ENCODE data around the gene KPNA2.
"Not testable (repeated sequence)": the region's sequence is repeated elsewhere in the genome, so short reads cannot be mapped to it uniquely, and the experiment has no call there.

KPNA2 gene

DNA sequence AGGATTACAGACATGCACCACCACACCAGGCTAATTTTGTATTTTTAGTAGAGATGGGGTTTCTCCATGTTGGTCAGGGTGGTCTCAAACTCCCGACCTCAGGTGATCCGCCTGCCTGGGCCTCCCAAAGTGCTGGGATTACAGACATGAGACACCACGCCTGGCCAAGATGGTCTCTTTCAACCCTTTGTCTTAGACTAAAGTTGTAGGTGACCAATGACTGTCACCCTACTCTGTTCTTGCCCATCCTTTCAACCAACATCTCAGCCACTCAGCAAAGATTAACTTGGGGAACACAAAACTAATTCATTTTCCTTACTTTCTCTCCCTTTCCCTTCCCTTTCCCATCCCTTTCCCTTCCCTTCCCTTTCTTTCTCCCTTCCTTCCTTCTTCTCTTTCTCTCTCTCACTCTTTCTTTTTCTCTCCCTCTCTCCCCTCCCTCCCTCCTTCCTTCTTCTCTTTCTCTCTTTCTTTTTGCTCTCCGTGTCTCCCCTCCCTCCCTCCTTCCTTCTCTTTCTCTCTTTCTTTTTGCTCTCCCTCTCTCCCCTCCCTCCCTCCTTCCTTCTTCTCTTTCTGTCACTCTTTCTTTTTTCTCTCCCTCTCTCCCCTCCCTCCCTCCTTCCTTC, 14.4 kb downstream of the KPNA2 start:
- H3K4me3 ChIP-seq (ENCODE audit: low read length); H3K9ac ChIP-seq (ENCODE audit: low read depth, low read length); H3K4me2 ChIP-seq (ENCODE audit: low read length); H3K27me3 ChIP-seq (ENCODE audit: control insufficient read depth, insufficient read depth, low read length); H3K9me3 ChIP-seq (replicated peaks; ENCODE audit: low read length): not testable (repeated sequence)
- H3K36me3 ChIP-seq (ENCODE audit: insufficient read depth, low read length), result peaks cover 27% of the 10 kb centered on the region
- peaks cover 19% of the 10 kb centered on the region for H3K4me1 ChIP-seq (ENCODE audit: control insufficient read depth, insufficient read depth, low read length)

- H3K9me3 ChIP-seq (replicated peaks; ENCODE audit: low read length); H3K4me3 ChIP-seq (ENCODE audit: low read length); H3K4me2 ChIP-seq (ENCODE audit: low read length); H3K27me3 ChIP-seq (ENCODE audit: control insufficient read depth, insufficient read depth, low read length); H3K9ac ChIP-seq (ENCODE audit: low read depth, low read length): not testable (repeated sequence)
- H3K4me1 ChIP-seq (ENCODE audit: control insufficient read depth, insufficient read depth, low read length), result peaks cover 20% of the 10 kb centered on the region
- peaks cover 11% of the 10 kb centered on the region for H3K36me3 ChIP-seq (ENCODE audit: insufficient read depth, low read length)
These were observed 16.1 kb downstream of the KPNA2 start for GRCh38 chr17:68051321-68052312.

DNA sequence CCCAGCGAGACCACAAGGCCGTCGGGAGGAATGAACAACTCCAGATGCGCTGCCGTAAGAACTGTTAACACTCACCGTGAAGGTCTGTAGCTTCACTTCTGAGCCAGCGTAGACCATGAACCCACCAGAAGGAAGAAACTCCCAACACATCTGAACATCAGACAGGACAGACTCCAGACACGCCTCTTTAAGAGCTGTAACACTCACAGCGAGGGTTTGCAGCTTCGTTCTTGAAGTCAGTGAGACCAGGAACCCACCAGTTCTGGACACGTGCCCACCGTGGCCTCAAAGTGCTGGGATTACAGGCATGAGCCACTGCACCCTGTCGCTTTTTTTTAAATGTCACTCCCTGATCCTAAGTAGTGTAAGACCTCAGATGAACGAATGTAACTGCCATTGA, 17.3 kb downstream of the KPNA2 start:
- H3K4me1 ChIP-seq (ENCODE audit: control insufficient read depth, insufficient read depth, low read length), result peaks cover 24% of the 10 kb centered on the region
- H3K9me3 ChIP-seq (replicated peaks; ENCODE audit: low read length), result no peaks in the 10 kb centered on the region
- no peak overlapping the region for H3K4me2 ChIP-seq (ENCODE audit: low read length)
- peaks cover under 1% of the 10 kb centered on the region for H3K36me3 ChIP-seq (ENCODE audit: insufficient read depth, low read length)
- H3K27me3 ChIP-seq (ENCODE audit: control insufficient read depth, insufficient read depth, low read length), result no peaks in the 10 kb centered on the region
- H3K4me3 ChIP-seq (ENCODE audit: low read length), result no peak overlapping the region
- no peak overlapping the region for H3K9ac ChIP-seq (ENCODE audit: low read depth, low read length)

- Histone ChIP-seq H3K4me1 (ENCODE audit: control insufficient read depth, insufficient read depth, low read length) (peaks cover 24% of the 10 kb centered on the region), H3K9me3 (replicated peaks; ENCODE audit: low read length) (no peaks in the 10 kb centered on the region), H3K36me3 (ENCODE audit: insufficient read depth, low read length) (no peaks in the 10 kb centered on the region), H3K4me2 (ENCODE audit: low read length) (no peak overlapping the region), H3K27me3 (ENCODE audit: control insufficient read depth, insufficient read depth, low read length) (no peaks in the 10 kb centered on the region), H3K4me3 (ENCODE audit: low read length) (no peak overlapping the region), H3K9ac (ENCODE audit: low read depth, low read length) (no peak overlapping the region)
These were observed 17.9 kb downstream of the KPNA2 start for GRCh38 chr17:68053231-68054013.

GRCh38 chr17:68054296-68054900, 18.9 kb downstream of the KPNA2 start:
- H3K36me3 ChIP-seq (ENCODE audit: insufficient read depth, low read length), result no peaks in the 10 kb centered on the region
- peaks cover 24% of the 10 kb centered on the region for H3K4me1 ChIP-seq (ENCODE audit: control insufficient read depth, insufficient read depth, low read length)
- H3K9ac ChIP-seq (ENCODE audit: low read depth, low read length), result peak overlapping the region; percentile 20
- no peaks in the 10 kb centered on the region for H3K9me3 ChIP-seq (replicated peaks; ENCODE audit: low read length)
- H3K27me3 ChIP-seq (ENCODE audit: control insufficient read depth, insufficient read depth, low read length), result no peaks in the 10 kb centered on the region
- H3K4me3 ChIP-seq (ENCODE audit: low read length), result peak overlapping the region; percentile 1
- H3K4me2 ChIP-seq (ENCODE audit: low read length), result peak overlapping the region; percentile 64

GRCh38 chr17:68057531-68057952, 22.0 kb downstream of the KPNA2 start:
- no peaks in the 10 kb centered on the region for H3K9me3 ChIP-seq (replicated peaks; ENCODE audit: low read length)
- H3K27me3 ChIP-seq (ENCODE audit: control insufficient read depth, insufficient read depth, low read length), result no peaks in the 10 kb centered on the region
- H3K4me1 ChIP-seq (ENCODE audit: control insufficient read depth, insufficient read depth, low read length), result peaks cover 33% of the 10 kb centered on the region
- no peaks in the 10 kb centered on the region for H3K36me3 ChIP-seq (ENCODE audit: insufficient read depth, low read length)
- H3K4me3 ChIP-seq (ENCODE audit: low read length), result no peak overlapping the region
- no peak overlapping the region for H3K9ac ChIP-seq (ENCODE audit: low read depth, low read length)
- H3K4me2 ChIP-seq (ENCODE audit: low read length), result no peak overlapping the region

DNA sequence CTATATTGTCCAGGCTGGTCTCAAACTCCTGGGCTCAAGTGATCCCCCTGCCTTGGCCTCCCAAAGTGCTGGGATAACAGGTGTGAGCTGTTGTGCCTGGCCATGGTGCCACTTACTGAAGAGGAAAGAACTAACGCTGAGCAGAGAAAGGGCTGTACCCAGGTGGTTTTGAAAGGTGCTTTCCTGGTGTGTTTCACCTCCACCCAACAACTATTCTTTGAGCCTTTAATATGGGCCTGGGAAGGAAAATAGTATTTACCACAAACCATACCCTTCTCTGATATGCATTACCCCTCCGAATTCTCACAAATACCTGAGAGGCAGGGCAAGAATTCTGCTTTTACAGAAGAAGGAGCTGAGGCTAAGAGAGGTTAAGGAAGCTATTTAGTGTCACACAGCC, 24.8 kb downstream of the KPNA2 start:
- no peaks in the 10 kb centered on the region for H3K36me3 ChIP-seq (ENCODE audit: insufficient read depth, low read length)
- peaks cover 13% of the 10 kb centered on the region for H3K4me1 ChIP-seq (ENCODE audit: control insufficient read depth, insufficient read depth, low read length)
- no peak overlapping the region for H3K9ac ChIP-seq (ENCODE audit: low read depth, low read length)
- H3K4me2 ChIP-seq (ENCODE audit: low read length), result no peak overlapping the region
- no peak overlapping the region for H3K4me3 ChIP-seq (ENCODE audit: low read length)
- no peaks in the 10 kb centered on the region for H3K9me3 ChIP-seq (replicated peaks; ENCODE audit: low read length)
- no peaks in the 10 kb centered on the region for H3K27me3 ChIP-seq (ENCODE audit: control insufficient read depth, insufficient read depth, low read length)

DNA sequence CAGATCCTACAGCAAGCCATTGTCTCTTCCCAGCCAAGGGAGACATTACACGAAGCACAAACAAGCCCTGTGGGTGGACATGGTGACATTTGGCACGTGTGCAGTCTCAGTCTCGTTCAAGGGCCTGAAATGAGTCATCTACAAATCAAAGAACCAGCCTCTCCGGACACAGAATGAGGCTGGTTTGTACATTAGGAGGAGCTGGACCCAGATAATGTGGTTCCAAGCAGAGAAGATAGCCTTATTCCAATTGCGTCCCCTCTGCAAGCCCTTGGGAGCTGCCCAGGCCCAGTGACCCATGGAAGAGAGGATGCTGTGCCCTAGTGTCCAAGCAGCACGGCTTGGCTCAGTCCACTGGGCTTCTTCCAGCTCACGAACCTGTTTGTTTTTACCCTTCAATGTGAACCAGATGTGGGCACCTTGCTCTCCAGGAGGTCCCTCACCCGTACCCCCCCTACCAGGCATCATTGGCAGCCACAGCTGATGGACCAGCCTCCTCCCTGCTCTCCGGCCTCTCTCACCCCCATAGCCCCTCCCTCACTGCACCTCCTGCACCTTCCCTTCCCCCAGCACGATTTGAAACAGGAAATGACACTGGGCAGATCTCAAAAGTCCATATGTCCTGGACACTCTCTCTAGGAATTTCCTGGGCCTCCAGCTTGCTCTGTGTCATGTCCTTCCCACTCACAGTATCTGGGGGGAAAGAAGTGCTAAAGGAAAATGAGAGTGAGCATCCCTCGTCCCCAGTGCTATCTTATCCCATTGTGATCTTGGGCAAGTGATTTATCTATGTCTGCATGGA, 26.2 kb downstream of the KPNA2 start:
- no peaks in the 10 kb centered on the region for H3K9me3 ChIP-seq (replicated peaks; ENCODE audit: low read length)
- no peak overlapping the region for H3K4me3 ChIP-seq (ENCODE audit: low read length)
- no peaks in the 10 kb centered on the region for H3K36me3 ChIP-seq (ENCODE audit: insufficient read depth, low read length)
- peak overlapping the region; percentile 37 for H3K4me2 ChIP-seq (ENCODE audit: low read length)
- no peak overlapping the region for H3K9ac ChIP-seq (ENCODE audit: low read depth, low read length)
- H3K4me1 ChIP-seq (ENCODE audit: control insufficient read depth, insufficient read depth, low read length), result peaks cover 13% of the 10 kb centered on the region
- H3K27me3 ChIP-seq (ENCODE audit: control insufficient read depth, insufficient read depth, low read length), result no peaks in the 10 kb centered on the region

DNA sequence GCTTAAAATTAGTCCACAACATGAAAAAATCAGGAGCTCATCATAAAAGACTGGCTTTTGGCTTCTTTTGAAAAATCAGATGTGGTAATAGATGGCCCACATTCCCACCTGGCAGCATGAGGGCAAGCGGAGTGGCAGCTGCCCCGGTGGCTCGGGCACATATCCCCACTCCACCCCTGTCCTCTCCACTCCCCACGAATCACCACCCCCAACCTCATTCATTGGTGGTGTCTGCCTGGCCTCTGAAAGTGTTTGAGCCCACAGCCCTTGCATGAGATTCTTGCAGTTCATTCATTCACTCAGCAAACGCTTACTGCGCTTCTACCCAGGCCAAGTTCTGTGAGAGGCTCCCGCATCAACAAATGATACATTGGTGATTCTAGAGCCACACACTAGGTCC, 29.8 kb downstream of the KPNA2 start:
- not testable (repeated sequence) for H3K4me2 ChIP-seq (ENCODE audit: low read length); H3K9me3 ChIP-seq (replicated peaks; ENCODE audit: low read length); H3K36me3 ChIP-seq (ENCODE audit: insufficient read depth, low read length); H3K9ac ChIP-seq (ENCODE audit: low read depth, low read length); H3K4me3 ChIP-seq (ENCODE audit: low read length); H3K4me1 ChIP-seq (ENCODE audit: control insufficient read depth, insufficient read depth, low read length); H3K27me3 ChIP-seq (ENCODE audit: control insufficient read depth, insufficient read depth, low read length)

DNA sequence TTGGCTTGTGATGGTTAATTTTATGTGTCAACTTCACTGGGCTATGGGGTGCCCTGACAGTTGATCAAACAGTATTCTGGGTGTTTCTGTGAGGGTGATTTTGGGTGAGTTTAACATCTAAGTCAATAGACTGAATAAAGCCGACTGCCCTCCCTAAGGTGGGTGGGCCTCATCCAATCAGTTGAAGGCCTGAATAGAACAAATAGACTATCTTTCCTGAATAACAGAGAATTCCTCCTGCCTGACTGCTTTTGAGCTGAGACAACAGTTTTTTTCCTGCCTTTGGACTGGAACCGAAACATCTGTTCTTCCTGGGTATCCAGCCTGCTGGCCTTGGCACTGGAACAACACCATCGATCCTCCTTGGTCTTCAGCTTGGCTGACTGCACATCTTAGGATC, 33.0 kb downstream of the KPNA2 start:
- not testable (repeated sequence) for H3K27me3 ChIP-seq (ENCODE audit: control insufficient read depth, insufficient read depth, low read length); H3K4me2 ChIP-seq (ENCODE audit: low read length); H3K36me3 ChIP-seq (ENCODE audit: insufficient read depth, low read length); H3K4me3 ChIP-seq (ENCODE audit: low read length); H3K9ac ChIP-seq (ENCODE audit: low read depth, low read length); H3K4me1 ChIP-seq (ENCODE audit: control insufficient read depth, insufficient read depth, low read length); H3K9me3 ChIP-seq (replicated peaks; ENCODE audit: low read length)
